Smooth muscle cell of the brain vasculature (primary cell): ENCODE measurements around the gene TMEM53.

Experiments
- DNase-seq: peaks from one replicate; pipeline ENCODE4 v3.0.0-alpha.2; 2012; ENCODE audit warnings: low read depth, low spot score

Gene TMEM53

GRCh38 chr1:44698138-44698537 lies 23.9 kb upstream of the TMEM53 start:
- no peak for DNase-seq

GRCh38 chr1:44696789-44697345 lies 22.6 kb upstream of the TMEM53 start:
- no peak for DNase-seq

- DNase-seq = no peak
Observed at GRCh38 chr1:44696101-44696500, 21.8 kb upstream of the TMEM53 start.

GRCh38 chr1:44695671-44696070 lies 21.4 kb upstream of the TMEM53 start:
- no peak for DNase-seq

GRCh38 chr1:44694863-44695478 lies 20.7 kb upstream of the TMEM53 start:
- DNase-seq = no peak

- no peak for DNase-seq
Observed at GRCh38 chr1:44693900-44694299, 19.6 kb upstream of the TMEM53 start.

- no peak for DNase-seq
Observed at GRCh38 chr1:44693159-44693558, 18.9 kb upstream of the TMEM53 start.

GRCh38 chr1:44689447-44689765 lies 15.1 kb upstream of the TMEM53 start:
- no peak for DNase-seq

- DNase-seq = no peak
Observed at GRCh38 chr1:44688760-44689446, 14.6 kb upstream of the TMEM53 start.

- DNase-seq = no peak
Observed at GRCh38 chr1:44685881-44686280, 11.6 kb upstream of the TMEM53 start.

GRCh38 chr1:44685218-44685617 lies 10.9 kb upstream of the TMEM53 start:
- no peak for DNase-seq

- no peak for DNase-seq
Observed at GRCh38 chr1:44684525-44684924, 10.2 kb upstream of the TMEM53 start.

GRCh38 chr1:44682883-44683265 lies 8.6 kb upstream of the TMEM53 start:
- no peak for DNase-seq

GRCh38 chr1:44681905-44682882 lies 7.9 kb upstream of the TMEM53 start:
- DNase-seq = no peak

- no peak for DNase-seq
Observed at GRCh38 chr1:44679468-44679867, 5.2 kb upstream of the TMEM53 start.

GRCh38 chr1:44678626-44679025 lies 4.3 kb upstream of the TMEM53 start:
- DNase-seq = no peak

GRCh38 chr1:44678120-44678519 lies 3.8 kb upstream of the TMEM53 start:
- DNase-seq = no peak

GRCh38 chr1:44677201-44677766 lies 3.0 kb upstream of the TMEM53 start:
- DNase-seq = no peak

GRCh38 chr1:44676484-44677200 lies 2.4 kb upstream of the TMEM53 start:
- no peak for DNase-seq

GRCh38 chr1:44675186-44675585 lies 905 bp upstream of the TMEM53 start:
- no peak for DNase-seq

GRCh38 chr1:44673675-44674112 lies 587 bp downstream of the TMEM53 start:
- no peak for DNase-seq
